ENCODE results near the gene LMBR1.

DNA sequence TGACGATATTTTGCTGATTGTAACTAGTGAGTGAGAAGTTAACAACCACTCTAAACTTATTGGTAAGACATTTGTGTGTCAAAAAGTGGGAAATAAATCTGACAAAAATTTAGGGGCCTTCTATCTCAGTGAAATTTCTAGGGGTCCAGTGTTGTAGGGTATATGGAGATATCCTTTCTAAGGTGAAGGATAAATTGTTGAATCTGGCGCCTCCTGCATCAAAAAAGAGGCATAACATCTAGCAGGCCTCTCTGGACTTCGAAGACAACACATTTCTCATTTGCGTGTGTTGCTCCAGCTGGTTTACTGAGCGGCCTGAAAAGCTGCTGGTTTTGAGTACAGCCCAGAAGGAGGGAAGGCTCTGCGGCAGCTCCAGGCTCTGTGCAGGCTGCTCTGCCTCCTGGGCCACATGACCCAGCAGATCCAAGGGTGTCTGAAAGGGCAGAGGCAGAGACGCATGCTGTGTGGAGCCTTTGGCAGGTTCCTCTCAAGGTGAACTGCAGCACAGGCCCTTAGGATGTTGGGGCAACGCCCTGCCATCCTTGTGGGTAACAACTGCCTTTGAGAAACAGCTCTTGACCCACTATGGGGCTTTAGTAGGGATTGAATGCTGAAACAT lies 72.4 kb downstream of the LMBR1 start:
- TF ChIP-seq, protein P1, sequence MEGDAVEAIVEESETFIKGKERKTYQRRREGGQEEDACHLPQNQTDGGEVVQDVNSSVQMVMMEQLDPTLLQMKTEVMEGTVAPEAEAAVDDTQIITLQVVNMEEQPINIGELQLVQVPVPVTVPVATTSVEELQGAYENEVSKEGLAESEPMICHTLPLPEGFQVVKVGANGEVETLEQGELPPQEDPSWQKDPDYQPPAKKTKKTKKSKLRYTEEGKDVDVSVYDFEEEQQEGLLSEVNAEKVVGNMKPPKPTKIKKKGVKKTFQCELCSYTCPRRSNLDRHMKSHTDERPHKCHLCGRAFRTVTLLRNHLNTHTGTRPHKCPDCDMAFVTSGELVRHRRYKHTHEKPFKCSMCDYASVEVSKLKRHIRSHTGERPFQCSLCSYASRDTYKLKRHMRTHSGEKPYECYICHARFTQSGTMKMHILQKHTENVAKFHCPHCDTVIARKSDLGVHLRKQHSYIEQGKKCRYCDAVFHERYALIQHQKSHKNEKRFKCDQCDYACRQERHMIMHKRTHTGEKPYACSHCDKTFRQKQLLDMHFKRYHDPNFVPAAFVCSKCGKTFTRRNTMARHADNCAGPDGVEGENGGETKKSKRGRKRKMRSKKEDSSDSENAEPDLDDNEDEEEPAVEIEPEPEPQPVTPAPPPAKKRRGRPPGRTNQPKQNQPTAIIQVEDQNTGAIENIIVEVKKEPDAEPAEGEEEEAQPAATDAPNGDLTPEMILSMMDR (conservative IDR thresholded peaks at IDR 0.05; ENCODE audit: low read depth, low read length), result peak; percentile 27
- TF ChIP-seq POLR2A (IDR thresholded peaks at IDR 0.05; ENCODE audit: low read depth, low read length) (no peak), BHLHE40 (IDR thresholded peaks at IDR 0.05; ENCODE audit: low read depth, low read length) (no peak), RAD21 (IDR thresholded peaks at IDR 0.05; ENCODE audit: low read length) (no peak), CHD1 (IDR thresholded peaks at IDR 0.05; ENCODE audit: low read depth, low read length) (no peak), SMC3 (IDR thresholded peaks at IDR 0.05; ENCODE audit: low read depth, low read length) (no peak), NFE2L2 (IDR thresholded peaks at IDR 0.05; ENCODE audit: low read depth, low read length) (no peak), MAFK (IDR thresholded peaks at IDR 0.05; ENCODE audit: low read depth, low read length) (no peak), MXI1 (IDR thresholded peaks at IDR 0.05; ENCODE audit: borderline replicate concordance, low read depth, low read length) (no peak), FOS (IDR thresholded peaks at IDR 0.05; ENCODE audit: low read depth, low read length) (no peak)
- TF ChIP-seq, protein P2, sequence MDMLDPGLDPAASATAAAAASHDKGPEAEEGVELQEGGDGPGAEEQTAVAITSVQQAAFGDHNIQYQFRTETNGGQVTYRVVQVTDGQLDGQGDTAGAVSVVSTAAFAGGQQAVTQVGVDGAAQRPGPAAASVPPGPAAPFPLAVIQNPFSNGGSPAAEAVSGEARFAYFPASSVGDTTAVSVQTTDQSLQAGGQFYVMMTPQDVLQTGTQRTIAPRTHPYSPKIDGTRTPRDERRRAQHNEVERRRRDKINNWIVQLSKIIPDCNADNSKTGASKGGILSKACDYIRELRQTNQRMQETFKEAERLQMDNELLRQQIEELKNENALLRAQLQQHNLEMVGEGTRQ (IDR thresholded peaks at IDR 0.05; ENCODE audit: low read depth, low read length), result no peak

All from IMR-90 (cell line).